HG03060 (cell line): ENCODE results near the gene MYD88.

Source experiments
- ATAC-seq: cut with Tn5 transposase; IDR thresholded peaks from one replicate; pipeline ENCODE4 v1.9.1; 2021; ENCODE audit warnings: low read depth, moderate number of reproducible peaks; ENCODE audit not compliant: unreplicated experiment

Gene MYD88

DNA sequence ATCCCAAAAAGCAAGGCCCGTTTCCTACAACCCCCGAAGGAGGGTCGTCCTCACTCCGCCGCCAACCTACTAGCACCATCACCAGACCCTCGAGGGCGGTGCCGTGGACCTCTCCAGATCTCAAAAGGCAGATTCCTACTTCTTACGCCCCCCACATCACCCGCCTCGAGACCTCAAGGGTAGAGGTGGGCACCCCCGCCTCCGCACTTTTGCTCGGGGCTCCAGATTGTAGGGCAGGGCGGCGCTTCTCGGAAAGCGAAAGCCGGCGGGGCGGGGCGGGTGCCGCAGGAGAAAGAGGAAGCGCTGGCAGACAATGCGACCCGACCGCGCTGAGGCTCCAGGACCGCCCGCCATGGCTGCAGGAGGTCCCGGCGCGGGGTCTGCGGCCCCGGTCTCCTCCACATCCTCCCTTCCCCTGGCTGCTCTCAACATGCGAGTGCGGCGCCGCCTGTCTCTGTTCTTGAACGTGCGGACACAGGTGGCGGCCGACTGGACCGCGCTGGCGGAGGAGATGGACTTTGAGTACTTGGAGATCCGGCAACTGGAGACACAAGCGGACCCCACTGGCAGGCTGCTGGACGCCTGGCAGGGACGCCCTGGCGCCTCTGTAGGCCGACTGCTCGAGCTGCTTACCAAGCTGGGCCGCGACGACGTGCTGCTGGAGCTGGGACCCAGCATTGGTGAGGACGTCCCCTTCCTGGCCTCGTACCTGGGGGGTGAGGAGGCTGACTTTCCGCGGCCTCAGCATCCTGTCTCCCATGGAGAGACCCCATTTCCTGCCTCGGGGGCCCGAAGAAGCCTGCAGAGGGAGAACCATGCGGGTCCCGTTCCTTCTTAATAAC, at the start of gene MYD88:
TSS of gene MYD88 (plus strand) at position 313 of the 842 bp plus-strand sequence. CDS start at position 353, 40 bp downstream.
- no peak for ATAC-seq

DNA sequence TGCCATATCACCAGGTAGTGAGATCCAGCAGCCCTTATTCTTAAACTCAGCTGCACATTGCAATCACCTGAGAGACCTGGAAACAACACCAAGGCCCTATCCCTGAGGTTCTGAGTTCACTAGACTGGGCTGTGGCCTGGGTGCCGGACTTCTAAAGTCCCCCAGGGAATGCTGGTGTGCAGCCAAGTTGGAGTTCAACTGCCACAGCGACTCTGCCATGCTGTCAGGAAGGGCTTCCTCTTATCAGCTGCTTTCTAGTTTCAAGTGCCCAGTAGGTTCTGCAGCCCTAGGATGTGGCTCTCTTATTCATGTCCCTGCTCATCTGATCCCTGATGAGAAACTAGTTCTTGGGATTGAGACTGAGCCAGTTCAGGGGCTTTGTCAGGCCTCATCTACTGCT, 49.3 kb upstream of the MYD88 start:
- ATAC-seq: no peak

GRCh38 chr3:38090453-38090852, 48.0 kb upstream of the MYD88 start:
- no peak for ATAC-seq

DNA sequence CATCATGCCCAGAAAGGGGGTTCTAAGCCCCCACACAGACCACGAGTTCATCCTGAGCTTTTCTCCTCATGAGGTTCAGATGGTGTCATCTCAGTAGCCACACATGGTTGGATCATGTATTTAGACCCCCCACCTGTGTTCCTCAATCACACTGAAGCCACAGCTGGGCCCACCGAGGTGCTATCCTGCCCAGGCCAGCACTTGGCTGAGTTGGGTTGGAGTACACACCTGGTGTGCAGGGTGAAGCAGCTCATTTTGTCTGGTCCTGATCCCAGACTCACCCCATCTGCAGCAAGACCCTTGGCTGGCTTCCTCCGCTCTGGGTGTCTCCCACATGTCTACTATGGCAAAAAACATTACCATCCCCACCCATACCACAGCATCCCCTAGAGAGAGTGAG, 43.5 kb upstream of the MYD88 start:
- ATAC-seq: no peak

GRCh38 chr3:38095669-38096483, 42.6 kb upstream of the MYD88 start:
- ATAC-seq: no peak

DNA sequence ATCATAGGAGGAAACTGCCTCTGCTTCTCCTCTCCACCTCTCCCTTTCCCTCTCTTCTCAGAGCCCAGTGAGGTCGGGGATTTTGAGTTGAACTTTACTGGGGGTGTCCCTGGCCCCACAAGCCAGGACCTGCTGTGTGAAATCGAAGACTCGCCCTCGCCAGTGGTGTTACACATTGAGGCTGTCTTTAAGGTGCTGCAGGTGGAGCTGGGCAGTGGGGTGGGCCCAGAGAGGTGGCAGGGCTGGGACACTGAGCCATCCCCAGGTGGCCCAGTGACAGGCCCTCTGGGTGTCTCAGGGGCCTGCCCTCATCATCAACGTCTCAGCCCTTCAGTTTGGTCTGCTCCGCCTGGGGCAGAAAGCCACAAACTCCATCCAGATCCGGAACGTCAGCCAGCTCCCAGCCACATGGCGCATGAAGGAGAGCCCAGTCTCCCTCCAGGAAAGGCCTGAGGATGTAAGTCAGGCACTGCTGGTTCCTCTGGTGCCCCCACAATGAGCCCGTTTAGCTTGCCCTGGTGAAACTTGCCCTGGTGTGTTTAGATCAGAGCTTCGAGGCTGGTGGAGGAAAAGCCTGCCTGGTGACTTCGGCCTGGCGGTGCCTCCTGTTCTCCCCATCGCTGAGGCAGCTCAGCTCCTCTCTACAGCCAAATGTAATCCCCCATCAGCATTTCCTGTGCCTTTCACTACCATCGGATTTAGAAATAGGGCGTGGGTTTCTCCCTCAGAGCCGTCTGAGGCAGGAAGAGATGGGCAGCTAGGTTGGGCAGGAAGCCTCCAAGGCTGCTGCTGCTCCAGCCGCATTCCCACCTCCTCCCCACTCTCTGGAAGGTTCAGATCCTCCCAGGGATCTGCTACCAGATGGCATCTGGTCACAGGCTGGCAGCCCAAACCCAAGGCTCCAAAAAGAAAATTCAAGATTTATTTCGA, 40.8 kb upstream of the MYD88 start:
- no peak for ATAC-seq

GRCh38 chr3:38098376-38098723, 40.1 kb upstream of the MYD88 start:
- no peak for ATAC-seq

DNA sequence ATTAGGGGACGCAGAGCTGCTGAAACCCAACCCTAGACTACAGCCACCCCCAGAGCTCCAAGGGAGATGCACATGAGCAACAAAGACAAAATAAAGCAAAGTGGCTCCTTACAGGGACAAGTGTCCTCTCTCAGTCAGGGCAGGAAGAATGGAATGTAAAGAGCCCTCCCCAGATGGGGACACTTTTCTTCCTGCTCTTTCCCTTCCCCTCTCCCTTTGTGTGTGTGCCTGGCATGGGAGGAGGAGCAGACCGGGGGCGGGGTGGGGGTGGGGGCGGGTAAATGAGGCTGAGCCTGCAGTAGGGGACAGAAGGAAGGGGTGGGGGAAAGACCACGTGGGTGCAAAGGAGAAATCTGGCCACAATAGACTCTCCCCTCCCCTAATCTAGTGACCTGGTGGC, 38.9 kb upstream of the MYD88 start:
- ATAC-seq: no peak

- ATAC-seq: no peak
Measured at GRCh38 chr3:38100498-38100897, 38.0 kb upstream of the MYD88 start.

DNA sequence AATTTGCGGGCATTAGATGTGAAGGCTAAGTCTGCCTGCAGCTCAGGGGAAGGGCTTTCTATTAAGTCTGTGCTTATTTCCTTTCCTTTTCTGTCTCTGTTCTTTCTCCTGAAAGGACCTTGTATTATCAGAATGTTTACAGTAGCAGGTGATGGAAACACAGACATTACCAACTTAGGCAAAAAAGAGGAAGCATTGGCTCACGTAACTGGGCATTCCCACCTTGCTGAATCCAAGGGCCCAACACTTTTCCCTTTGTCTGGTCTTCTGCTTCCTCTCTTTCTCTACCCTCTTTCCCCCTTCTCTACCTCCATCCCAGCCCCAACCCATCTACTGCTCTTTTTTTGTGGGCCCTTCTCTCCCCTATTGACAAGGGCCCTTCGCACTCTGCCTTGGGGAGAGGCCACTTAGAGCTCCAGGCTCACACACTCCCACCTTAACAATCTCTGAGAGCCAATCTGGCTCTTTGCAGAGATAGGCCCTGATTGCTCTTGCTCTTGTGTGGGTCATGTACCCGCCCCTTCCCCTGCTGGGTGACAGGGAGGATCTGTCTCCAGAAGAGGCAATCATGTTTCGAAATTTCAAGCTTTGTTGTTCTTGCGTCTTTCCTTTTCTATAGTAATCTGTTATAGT, 36.5 kb upstream of the MYD88 start:
- no peak for ATAC-seq

DNA sequence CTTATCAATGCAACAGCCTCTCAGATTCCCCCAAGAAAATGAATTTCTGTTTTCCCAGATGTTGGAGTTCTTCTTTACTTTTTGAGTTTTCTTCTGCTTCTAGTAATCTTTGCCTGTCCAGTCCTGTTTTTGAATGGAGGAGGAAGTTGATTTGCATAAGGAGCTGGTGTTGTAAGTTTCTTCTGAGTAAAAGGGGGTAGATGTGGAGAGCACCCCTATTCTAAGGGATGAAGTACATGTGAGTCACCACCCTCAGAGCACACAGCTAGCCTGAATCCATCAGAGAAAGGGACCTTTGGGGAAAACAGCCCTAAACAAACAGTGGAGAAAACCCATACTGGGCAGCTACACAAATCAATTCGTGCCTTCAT, 36.0 kb upstream of the MYD88 start:
- no peak for ATAC-seq

GRCh38 chr3:38105525-38105924, 32.9 kb upstream of the MYD88 start:
- ATAC-seq: no peak

- no peak for ATAC-seq
Measured at GRCh38 chr3:38107911-38108648, 30.4 kb upstream of the MYD88 start.

GRCh38 chr3:38108649-38109579, 29.5 kb upstream of the MYD88 start:
- no peak for ATAC-seq

DNA sequence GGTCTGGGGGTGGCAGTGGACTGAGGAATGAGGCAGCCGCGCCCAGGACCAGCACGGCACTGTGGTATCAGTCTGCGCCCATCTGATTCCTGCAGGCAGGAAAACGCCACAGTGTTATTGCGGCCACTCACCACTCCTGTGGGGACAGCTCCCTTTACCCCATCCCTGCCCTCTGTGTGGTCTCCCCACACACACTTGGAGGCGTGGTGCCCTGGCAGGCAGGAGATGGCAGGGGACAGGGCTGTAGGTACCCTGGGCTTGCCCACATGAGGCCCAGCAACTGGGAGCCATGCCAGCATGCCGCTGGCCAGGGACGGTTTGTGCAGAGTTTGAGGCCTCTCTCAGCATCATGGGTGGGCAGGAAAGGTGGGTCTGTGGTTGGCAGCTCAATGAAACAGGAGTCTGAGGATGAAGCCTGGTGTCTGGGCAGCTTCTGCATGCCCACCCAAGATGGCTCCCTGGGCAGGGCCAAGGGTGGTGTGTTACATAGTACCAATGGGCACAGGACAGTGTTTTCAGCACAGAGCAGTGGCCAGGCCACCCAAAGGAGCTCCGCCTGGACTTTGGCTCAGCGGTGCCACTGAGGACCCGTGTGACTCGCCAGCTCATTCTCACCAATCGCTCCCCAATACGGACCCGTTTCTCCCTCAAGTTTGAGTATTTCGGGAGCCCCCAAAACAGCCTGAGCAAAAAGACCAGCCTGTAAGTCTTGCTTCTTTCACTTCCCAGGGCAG, 28.7 kb upstream of the MYD88 start:
- ATAC-seq: no peak

DNA sequence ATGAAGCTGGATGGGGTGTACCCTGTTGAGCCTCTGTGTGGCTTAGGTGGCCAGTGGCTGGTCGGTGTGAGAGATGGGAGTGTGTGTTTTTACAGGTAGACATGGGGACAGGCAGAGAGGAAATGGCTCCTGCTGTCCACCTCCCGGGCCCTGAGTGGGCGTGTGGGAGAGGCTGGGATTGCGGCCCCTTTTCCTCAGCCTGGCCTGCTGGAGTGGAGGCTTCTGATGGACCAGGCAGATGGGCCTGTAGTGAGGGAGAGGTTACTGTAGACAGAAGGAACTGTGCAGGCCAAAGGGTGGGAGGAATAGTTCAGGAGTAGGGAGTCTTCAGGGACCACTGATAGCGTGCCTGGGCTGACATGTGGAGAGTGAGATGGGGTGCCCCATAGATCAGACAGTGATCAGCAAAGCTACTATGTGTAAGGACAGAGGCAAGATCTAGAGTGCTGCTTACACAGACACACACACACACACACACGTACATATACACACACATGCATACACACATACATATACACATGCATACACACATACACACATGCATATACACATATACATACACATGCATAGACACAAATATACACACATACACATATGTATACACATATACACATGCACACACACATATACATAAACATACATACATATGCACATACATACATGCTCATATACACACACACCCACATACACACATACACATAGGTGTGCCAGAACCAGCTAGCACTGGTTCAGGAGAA, 28.0 kb upstream of the MYD88 start:
- ATAC-seq: no peak

DNA sequence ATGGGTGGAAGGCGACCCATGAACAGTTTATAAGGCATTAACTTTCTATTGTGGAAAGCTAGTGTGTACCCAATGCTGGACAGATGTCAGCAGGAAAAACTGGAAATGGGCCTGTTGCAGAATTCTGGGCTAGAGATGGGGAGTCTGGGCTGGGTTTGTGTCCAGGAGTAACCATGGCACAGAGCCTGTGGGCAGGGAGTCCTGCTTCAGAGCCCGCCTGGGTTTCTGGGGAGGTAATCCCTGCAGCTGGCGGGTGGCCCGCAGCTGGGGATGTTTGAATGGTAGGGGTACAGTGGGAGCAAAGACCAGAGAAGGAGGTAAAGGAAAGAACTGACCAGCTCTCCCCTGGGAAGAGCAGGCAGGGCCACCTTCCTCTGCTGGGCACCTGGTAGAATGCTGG, 27.3 kb upstream of the MYD88 start:
- ATAC-seq: no peak
